Activated effector memory CD4-positive, alpha-beta T cell treated with anti-CD3 and anti-CD28 coated beads, Interleukin-2, amount 50 U/mL, for 16 hours (primary cell): ENCODE results near the gene FRMD4B.
A peak's percentile ranks its signal among the peaks of the same experiment; 100 is the strongest.

Experiments used
- DNase-seq: peaks from one replicate; pipeline ENCODE4 v3.0.0-alpha.2; 2020

FRMD4B gene

DNA sequence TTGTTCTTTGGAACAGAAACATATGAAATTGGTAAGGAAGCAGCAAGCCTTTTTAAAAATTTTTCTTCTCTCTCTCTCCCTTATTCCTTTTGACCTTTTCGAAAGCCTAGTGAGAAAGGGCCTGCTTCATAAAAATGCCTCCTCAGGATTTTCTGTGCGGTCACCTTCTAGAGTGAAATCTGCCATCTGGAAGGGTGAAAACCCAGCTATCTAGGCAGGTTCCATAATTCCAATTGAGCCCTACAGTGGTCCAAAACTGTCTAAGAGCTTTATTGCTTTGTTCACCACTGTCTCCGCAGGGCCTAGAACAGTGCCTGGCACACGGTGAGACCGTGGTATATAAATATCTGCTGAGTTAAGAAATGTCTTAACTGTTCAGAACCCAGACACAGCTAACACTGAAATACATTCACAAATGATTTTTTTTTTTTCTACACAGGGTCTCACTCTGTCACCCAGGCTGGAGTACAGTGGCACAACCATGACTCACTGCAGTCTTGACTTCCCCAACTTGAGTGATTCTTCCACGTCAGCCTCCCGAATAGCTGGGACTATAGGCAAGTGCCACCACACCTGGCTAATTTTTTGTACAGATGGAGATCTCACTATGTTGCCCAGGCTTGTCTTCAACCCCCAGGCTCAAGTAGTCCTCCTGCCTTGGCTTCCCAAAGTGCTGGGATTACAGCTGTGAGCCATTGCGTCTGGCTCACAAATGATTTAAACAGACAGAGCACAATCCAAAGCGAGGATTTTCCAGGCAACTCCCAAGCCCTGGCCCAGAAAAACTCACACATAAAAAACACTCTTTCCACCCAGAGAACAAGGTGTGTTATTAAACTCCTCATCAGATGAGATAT is 64.4 kb downstream of the FRMD4B start:
- DNase-seq, result no peak

DNA sequence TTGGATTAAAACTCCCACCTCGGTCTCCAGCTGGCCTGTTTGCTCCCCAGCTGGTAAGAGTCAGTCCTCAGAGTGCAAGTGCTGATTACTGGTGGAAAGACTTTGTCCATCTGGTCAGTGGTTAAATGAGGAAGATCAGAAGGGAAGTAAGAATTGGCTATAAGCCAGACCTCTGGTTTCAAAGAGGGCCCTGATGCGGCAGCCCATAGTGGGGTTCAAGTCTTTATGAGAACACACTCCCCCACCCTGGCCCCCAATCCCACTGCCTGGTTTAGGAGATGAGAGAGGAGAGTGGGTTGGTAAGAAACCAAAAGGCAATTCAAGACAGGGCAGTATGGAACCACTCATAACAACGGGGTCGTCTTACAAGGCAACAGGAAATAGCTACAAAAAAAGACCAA is 65.0 kb downstream of the FRMD4B start:
- DNase-seq, result no peak

DNA sequence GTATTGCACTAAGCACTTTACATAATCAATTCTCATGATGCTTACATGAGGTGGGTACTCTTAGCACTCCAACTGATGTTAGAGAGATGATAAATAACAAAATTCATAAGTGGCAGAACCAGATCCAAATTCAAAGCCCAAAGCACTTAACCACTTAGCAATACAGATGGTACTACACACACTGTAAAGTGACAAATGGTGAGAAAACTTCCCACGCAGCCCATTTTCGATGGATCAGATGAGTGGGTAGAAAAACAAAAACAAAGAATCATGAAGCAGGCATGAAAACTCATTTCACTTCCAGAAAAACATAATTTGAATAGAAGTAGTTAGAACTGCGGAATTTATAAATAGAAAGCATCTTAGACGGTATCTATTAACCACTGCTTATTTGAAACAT is 66.2 kb downstream of the FRMD4B start:
- DNase-seq, result no peak

DNA sequence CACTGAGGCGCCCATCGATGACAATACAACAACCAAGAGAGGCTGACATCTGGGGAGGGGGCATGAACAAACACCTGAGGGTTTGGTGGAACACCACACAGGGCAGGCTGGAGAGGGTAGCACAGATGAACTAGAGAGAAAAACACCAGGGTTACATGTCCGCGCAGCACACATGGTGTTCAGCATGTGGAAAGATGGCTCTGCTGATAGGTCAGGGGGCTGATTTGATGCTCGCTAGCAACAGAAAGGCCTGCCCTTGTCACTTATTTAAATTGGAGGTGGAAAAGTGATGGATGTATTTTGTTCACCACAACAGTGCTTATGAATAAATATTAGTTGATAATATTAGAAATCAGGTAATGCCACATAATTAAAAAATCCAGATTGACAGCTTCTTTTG is 67.5 kb downstream of the FRMD4B start:
- no peak for DNase-seq

DNA sequence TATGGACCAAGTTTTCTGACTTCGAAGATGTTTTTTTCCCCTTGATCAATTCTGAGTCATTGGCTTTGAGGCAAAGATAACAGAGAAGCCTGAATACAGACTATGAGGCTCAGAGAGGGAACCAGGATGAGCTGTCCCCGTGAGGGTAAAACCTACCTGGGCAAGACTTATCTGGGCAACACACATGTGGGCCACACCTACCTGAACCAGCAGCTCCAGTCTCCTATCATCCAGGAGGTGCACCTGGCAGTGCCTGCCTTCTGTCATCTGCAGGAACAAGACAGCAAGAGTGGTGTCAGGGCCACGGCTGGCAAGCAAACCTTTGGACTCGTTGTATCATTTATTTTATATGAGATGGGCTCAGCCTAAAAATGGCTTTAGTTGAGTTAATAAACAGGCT is 72.6 kb downstream of the FRMD4B start:
- DNase-seq, result no peak

DNA sequence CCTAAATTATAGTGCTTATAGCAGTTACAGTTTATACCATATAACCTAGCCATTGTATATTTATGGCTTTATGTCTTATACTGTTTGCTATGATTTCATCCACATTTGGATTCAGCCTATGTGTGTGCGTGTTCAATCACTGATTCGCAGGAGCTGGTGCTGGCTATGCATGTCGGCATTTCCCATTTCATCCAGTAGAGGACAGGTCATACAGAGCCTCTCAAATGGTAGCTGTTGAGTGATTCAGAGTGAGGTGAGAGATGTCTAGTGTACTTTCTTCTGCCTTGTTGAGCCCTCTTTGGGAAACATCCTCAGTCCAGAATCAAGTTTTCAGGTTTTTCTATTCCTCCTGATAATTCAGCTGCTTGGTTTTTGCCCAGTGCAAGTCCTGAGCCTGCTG is 76.1 kb downstream of the FRMD4B start:
- DNase-seq, result no peak

DNA sequence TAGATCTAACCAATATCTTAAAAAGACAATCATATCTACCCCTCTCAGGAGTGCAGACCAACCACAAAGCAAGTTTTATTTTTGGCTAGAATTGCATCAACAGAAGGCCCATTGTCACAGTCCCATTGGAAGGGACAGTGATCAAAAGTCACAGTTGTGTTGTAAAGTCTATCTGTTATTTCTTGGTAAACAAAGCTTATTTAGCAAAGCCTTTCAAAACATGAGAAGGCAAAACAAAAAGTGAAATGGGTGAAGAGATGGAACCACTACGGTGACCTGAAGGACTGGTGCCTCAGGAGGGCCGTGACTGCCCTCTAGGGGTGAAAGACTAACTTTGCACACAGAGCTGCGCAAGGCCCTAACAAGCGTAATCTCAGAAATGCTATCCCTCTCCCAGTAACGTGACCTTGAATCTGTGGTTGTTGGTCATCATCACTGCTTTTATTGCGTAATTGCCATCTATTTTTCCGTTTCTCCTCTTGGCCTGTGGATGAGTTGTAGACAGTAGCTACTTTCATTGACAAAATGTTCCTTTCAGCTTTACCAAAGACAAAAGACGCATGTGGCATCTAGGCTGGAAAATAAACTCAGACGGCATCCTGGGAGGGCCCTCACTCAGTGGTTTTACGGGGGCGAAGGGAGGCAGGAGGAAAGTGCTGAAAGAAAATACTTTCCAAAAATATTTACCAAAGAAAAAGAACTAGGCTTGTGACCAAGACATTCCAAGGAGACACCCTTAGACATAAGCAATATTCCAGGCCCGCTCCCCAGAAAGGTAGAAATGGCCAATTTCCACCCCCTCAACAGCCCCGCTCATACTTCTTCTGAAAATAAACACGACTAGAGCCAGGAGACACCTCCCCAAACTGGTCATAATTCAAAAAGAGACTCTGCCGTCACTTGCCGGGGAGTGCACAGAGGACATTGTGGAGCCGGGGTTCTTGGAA is 79.4 kb downstream of the FRMD4B start:
- peak; percentile 86 for DNase-seq

DNA sequence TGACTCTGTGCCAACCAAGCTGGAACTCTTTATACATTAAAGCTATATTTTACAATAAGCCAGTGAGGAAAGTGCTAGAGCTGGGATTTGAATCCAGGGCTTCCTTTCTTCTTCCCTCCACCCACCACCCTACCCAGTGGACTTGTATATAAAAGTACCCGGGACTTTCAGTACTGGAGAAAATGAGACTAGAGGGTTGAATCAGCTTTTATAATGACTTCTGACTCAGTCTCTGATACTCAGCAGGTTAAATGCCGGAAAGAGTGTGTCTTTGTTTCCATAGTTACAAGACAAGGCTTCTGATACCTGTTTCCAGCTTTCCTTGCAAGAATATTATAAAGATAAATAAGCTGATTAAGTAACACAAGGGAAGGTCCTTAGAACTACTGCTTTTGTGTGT is 80.9 kb downstream of the FRMD4B start:
- no peak for DNase-seq

DNA sequence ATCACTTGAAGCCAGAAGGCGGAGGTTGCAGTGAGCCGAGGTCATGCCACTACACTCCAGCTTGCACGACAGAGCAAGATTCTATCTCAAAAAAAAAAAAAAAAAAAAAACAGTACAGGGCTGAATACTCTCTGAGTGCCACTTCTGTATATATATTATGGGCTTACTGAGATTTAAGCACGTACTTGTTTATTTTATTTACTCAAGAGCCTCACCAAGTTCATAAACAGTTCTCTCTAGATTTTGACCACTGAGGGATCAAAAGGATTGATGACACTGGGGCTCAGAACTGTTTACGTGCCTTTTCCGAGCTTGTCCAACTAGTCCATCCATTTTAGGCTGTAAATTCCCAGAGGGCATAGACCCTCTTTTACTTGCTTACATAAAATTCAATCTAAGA is 81.5 kb downstream of the FRMD4B start:
- no peak for DNase-seq

DNA sequence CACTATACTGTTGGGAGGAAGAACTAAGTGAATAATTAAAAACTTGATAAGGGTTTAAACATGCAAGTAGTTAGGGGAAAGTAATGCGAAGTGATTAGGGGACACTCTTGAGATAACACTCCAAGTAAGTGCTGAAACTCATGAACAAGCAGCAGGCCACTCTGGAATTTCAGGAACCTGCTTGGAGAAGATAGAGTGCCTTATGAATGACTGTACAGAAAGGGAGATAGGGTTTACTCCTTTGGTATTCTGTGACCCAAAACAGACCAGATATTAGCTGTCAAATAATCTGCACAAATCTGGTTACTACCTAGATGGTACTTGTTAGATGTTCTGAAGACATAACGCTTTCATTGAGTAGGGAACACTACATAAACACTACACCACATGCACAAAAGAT is 85.6 kb downstream of the FRMD4B start:
- DNase-seq, result no peak

DNA sequence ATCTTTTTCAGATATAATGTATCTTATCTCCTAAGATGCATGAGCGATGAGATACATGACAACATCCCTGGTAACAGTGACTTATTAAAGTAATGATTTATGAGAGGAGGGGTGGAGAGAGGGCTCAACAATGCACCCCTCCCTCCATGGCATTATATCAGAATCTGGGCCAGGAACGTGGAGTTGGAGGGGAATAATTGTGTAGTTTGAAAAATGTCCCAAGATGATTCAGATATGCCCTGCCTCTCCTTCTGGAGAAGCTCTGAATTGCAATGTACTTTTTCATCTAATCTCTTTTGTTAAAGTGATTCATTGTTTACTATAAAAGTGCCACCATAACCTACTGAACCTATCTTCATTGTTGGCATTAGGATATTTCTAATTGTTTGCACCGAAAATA is 86.5 kb downstream of the FRMD4B start:
- no peak for DNase-seq

DNA sequence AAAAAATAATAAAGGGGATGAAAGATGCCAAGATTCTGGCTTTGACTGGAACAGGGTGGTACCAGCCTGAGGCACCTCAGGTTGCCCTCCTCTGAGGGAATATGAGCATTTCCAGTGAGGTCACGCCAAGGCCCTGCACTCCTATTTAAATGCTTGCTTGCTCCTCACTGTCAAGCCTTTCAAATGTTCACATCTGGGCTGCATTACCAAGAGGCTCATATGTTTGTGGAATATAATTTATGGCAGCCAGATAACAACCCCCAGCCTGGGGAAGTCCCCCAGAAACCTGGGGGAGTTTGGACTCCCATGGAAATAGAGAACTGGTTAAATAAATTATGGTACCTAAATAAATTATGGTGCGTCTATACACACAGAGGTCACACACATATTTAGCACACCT is 88.4 kb downstream of the FRMD4B start:
- no peak for DNase-seq

DNA sequence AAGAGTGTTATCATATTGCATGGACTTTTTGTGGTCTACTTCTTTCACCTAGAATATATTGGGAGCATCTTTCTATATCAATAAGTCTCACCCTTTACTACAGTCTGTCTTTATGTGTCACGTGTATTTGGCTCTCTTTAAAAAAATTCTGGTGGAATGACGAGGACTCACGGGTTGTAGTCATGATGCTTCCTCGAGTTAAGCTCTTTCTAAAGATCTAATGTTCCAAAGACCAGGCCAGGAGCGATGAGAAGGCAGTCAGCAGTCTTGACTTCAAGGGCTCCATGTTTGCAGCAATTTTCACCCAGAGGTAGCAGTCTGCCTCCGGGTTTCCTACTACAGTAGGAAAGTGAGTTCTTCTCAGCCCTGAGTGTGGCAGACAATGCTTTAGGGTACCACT is 88.9 kb downstream of the FRMD4B start:
- DNase-seq, result no peak

DNA sequence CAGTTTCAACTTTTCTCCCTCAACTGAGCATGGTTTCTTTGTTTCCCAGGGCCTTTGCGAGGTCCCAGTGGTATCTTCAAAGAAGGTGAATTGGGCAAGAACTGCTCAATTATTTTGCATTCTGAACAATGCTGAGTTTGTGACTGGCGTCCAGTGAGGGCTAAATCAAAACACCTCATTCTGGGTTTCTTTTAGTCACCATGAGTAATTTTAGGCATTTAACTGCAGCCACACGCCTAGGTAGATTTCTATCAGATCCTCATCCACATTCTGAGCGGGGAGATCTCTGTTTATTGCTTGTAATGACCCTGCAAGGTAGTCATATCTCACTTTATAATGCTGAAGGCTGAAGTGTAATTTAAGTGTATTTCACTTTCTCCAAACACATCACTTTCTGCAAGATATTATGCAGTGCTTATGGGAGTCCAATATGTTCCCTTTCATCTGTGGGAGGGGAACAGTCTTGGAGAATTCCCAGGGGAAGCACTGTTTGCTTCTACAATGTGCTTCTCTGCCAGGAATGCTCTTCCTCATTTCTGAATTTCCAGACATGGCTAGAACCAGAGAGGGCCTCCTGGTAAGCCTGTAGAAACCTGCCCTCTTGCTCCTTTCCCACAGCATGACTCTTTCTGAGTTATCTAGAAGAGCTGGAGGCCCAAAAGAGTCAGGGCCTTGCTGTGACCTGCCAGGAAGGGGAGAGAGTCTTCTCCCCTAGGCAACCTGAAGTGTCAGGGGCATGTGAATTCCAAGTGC is 91.7 kb downstream of the FRMD4B start:
- DNase-seq, result no peak

DNA sequence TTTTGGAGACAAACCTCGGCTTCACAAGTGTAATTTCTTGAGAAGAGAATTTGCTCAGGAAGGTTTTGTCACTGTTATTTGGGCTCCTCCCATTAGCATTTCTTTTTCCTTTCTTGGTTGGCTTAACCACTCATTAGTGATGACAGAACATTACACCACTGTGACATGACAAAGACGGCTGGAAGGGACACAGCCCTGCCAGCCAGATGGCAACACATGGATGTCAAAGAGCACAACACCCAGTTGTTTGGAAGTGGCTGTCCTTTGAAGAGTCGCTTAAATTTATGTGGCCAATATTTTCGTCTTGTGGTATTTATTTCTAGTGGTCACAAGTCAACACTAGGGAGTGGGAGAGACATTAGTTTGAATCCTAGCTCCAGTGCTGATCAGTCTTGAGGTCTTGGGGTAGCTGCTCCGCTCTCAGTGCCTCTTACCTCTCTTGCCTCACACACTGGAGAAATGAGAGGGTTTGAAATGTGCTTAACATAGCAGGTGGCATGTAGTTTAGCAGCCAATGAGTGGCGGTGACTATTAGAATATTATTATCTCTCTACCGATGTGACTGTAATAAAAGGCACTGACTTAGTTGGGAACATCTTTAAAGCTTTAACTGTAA is 92.8 kb downstream of the FRMD4B start:
- DNase-seq, result no peak

DNA sequence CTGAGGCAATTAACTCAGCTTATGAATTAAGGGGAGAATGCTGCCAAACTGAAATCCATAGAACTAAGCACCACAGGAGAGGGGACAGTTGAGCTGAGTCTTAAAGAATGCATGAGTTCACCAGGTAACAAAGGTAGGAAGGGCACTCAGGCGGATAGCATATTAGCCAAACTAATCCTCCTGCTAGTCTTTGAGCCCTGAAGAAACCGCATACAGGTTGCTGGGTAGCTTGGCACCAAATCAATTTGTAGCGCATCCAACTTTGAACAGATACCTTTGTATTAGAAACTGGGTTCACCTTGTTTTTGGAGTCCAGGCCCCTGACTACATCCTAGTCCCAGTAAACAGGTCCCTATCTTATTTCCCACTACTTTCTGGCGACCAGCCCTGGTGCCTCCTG is 93.7 kb downstream of the FRMD4B start:
- DNase-seq, result no peak

DNA sequence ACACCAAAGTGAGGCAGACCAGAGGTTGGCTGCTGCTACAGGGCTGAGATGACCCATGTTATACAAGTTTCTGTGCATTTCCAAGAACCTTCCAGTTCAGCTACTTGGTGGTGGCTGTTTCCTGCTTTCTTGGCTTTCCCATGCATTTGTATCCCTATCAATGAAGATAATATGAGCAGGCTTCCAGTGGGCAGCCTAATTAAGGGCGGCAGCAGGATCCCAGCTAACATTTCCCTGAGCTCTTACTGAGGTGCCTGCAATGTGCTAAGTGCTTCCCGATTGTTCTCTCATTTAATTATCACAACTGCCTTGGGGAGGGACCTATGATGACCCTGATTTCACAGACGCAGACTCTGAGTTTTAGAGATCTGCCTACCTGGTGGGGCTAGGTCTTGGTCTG is 95.5 kb downstream of the FRMD4B start:
- DNase-seq, result no peak

DNA sequence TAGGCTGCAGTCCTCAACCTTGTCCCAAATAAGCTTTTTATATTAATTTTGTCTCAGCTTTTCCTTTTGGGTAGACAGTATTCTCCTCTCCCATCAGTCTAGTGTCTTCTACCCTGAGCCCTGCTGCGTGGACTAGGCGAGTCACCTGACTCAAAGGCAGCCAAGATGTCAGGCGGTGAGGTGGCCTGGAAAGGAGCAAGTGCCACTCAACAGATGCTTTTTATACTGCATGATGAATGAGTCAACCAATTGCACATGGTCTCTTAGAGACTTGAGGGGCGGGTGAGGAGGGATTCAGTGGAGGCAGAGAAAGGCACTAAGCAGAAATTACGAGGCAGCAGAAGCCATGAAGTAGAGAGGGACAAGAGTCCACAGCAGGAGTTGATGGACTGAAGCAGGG is 95.9 kb downstream of the FRMD4B start:
- no peak for DNase-seq

DNA sequence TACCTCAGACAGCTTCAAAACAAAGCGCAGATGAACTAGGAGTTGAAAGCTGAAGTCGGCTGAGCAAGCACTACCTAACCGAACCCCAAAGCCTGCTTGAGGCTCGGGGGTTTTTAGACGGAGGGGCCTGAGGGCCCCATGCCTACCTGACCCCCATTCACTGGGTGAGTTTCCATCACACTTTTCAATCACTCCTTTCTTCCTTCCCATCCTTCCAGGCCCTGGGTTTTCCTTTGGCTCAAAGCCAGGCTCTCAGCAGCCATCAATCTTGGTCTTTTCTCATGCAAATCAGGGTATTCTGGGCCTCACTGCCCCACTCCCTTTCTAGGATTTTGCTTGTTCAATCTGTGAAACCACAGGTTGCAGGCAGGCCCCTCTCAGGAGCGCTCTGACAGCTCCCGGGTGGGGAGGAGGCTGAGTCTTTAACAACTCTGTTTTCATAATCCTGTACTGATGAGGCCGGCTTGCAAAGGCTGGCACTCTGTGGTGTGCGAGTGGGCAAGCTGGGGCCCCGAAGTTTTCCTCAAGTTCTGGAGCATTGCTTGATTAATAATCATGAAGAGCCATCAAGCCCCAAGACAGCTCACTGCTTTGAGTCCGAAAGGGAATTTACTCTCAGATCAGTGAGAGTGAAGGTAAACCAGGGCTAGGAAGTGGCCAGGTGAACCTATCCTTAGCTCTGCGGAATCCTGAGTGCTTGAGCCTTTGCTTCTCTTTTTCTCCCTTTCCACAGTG is 97.6 kb downstream of the FRMD4B start:
- peak; percentile 79 for DNase-seq

DNA sequence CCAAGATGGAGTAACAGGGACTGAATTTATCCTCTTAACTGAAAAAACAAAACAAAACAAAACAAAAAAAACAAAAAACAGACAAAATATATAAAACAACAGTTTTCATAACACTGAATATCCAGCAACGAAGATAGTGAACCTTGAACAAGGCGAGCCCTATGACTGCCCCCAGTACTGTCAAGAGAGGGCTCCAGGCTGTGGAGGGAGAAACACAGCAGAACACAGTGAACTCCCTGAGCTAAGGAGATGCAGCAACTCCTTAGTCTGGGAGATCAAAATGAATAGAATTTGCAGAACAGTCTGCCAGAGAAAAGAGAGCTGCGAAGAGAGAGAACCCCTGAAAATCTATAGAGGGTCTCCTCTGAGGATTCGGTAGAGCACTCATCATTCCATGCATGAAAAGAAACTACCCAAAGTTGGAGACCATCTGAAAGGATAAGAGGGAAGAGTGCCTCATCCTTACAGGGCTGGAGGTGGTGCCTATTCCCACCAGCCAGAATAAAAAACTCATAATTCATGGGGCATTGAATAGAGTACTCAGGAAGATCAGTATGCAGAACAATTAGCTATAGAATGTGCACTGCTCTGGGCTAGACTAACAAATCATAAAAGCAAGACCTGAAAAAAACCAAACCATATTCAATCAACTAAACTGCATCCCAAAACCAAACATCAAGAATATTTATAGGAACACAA is 101.8 kb downstream of the FRMD4B start:
- no peak for DNase-seq

DNA sequence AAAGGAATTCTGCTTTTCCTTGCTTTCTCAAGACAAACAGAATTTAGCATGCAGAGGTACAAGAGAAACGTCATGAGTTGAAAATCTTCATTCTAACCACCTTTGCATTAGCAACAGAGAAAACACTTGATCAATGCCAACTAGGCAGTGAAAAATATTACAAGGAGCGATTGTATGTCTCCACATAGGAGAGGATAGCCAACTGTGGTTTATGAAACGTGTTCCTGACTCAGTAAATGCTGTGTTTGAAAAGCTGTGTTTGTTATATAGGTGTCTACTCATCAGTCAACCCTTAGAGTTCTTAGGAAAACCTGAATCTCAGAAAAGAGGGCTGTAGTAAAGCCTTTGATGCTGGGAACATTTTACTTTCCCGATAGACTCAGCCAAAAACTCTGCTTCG is 102.4 kb downstream of the FRMD4B start:
- no peak for DNase-seq

DNA sequence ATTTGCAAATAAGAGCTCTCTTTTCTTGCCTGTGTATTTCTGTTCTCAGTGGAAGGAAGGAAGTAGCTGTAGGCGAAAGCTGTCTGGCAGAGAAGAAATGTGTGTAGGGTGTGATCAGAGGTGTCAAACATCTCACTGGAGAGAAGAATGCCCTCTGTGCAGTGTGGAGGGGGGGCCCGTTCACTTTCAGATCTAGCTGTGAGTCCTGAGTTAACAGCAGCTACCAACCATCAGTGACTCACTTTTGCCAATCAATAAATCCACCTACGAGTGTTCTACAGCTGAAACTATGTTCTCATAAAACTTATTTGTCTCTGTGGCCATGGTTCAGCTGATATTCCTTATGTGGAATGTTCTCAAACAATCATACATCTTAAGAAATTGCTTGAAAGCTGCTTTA is 103.7 kb downstream of the FRMD4B start:
- peak; percentile 86 for DNase-seq
